Activated naive CD4-positive, alpha-beta T cell treated with anti-CD3 and anti-CD28 coated beads, Interleukin-2, amount 10 ng/mL, durations not matched to agents 7 days and 5 days (primary cell): Measurements from ENCODE around the gene IMMP2L.

Source experiments
- CTCF ChIA-PET: fragments of 350-600 bp; sonication (Branson Sonifier 250); formaldehyde crosslinking; loops from one replicate; lab custom pipeline; 2021; ENCODE audit warnings: antibody characterized with exemption; lab: Charles Lee
- DNase-seq: peaks from one replicate; pipeline ENCODE4 v3.0.0-alpha.2; 2020
- H3K27ac Mint-ChIP-seq: one replicate; pipeline ENCODE4 v1.8.0; 2021; ENCODE audit warnings: mild to moderate bottlenecking, moderate library complexity, mixed read lengths
- H3K27me3 Mint-ChIP-seq: one replicate; pipeline ENCODE4 v1.8.0; 2021; ENCODE audit warnings: mild to moderate bottlenecking, mixed read lengths
- H3K36me3 Mint-ChIP-seq: one replicate; pipeline ENCODE4 v1.8.0; 2021; ENCODE audit warnings: mixed read lengths
- H3K4me1 Mint-ChIP-seq: one replicate; pipeline ENCODE4 v1.8.0; 2021; ENCODE audit warnings: mixed read lengths
- H3K4me3 Mint-ChIP-seq: one replicate; pipeline ENCODE4 v1.8.0; 2021; ENCODE audit warnings: mild to moderate bottlenecking, moderate library complexity, mixed read lengths
- H3K9me3 Mint-ChIP-seq: one replicate; pipeline ENCODE4 v1.8.0; 2021; ENCODE audit warnings: mixed read lengths

Gene IMMP2L

GRCh38 chr7:111571720-111572119 lies 9.4 kb upstream of the IMMP2L start:
- H3K27ac Mint-ChIP-seq: no peak overlapping the region
- H3K27me3 Mint-ChIP-seq: peaks cover 4% of the 10 kb centered on the region
- no peaks in the 10 kb centered on the region for H3K36me3 Mint-ChIP-seq
- H3K9me3 Mint-ChIP-seq: peaks cover 11% of the 10 kb centered on the region
- no peaks in the 10 kb centered on the region for H3K4me1 Mint-ChIP-seq
- no peak for DNase-seq
- CTCF ChIA-PET: no interaction called here
- H3K4me3 Mint-ChIP-seq: no peak overlapping the region

- CTCF ChIA-PET: no interaction called here
- no peak overlapping the region for H3K4me3 Mint-ChIP-seq
- H3K36me3 Mint-ChIP-seq: no peaks in the 10 kb centered on the region
These were observed 6.7 kb upstream of the IMMP2L start for GRCh38 chr7:111568870-111569462.

GRCh38 chr7:111568419-111568818 lies 6.1 kb upstream of the IMMP2L start:
- H3K9me3 Mint-ChIP-seq: peaks cover 11% of the 10 kb centered on the region
- peaks cover 4% of the 10 kb centered on the region for H3K27me3 Mint-ChIP-seq
- CTCF ChIA-PET: no interaction called here
- DNase-seq: no peak
- no peaks in the 10 kb centered on the region for H3K36me3 Mint-ChIP-seq
- H3K27ac Mint-ChIP-seq: no peak overlapping the region
- H3K4me1 Mint-ChIP-seq: peaks cover 4% of the 10 kb centered on the region
- H3K4me3 Mint-ChIP-seq: no peak overlapping the region

More at GRCh38 chr7:111568870-111569462, 6.7 kb upstream of the IMMP2L start:
- H3K27ac Mint-ChIP-seq: no peak overlapping the region
- peaks cover 4% of the 10 kb centered on the region for H3K27me3 Mint-ChIP-seq
- no peaks in the 10 kb centered on the region for H3K4me1 Mint-ChIP-seq
- no peak for DNase-seq
- peaks cover 11% of the 10 kb centered on the region for H3K9me3 Mint-ChIP-seq

GRCh38 chr7:111564078-111564477 lies 1.8 kb upstream of the IMMP2L start:
- no peak for DNase-seq
- Mint-ChIP-seq H3K4me3 (peak overlapping the region; percentile 40), H3K9me3 (no peaks in the 10 kb centered on the region), H3K36me3 (peaks cover 2% of the 10 kb centered on the region), H3K27me3 (peaks cover 4% of the 10 kb centered on the region), H3K27ac (no peak overlapping the region), H3K4me1 (peaks cover 32% of the 10 kb centered on the region)
- CTCF ChIA-PET: no interaction called here

- Mint-ChIP-seq H3K4me1 (peaks cover 35% of the 10 kb centered on the region), H3K27ac (peak overlapping the region; percentile 50), H3K9me3 (no peaks in the 10 kb centered on the region), H3K36me3 (peaks cover 17% of the 10 kb centered on the region), H3K27me3 (no peaks in the 10 kb centered on the region), H3K4me3 (peak overlapping the region; percentile 79)
- CTCF ChIA-PET: no interaction called here
- DNase-seq: no peak
These were observed 713 bp downstream of the IMMP2L start for GRCh38 chr7:111561654-111561903.

GRCh38 chr7:111560773-111561653 lies 1.3 kb downstream of the IMMP2L start:
- H3K27ac Mint-ChIP-seq: peak overlapping the region; percentile 47
- peaks cover 35% of the 10 kb centered on the region for H3K4me1 Mint-ChIP-seq
- H3K36me3 Mint-ChIP-seq: peaks cover 20% of the 10 kb centered on the region
- peak overlapping the region; percentile 79 for H3K4me3 Mint-ChIP-seq
- no peaks in the 10 kb centered on the region for H3K9me3 Mint-ChIP-seq
- DNase-seq: no peak
- no peaks in the 10 kb centered on the region for H3K27me3 Mint-ChIP-seq
- CTCF ChIA-PET: no interaction called here

GRCh38 chr7:111558991-111559390 lies 3.3 kb downstream of the IMMP2L start:
- CTCF ChIA-PET: no interaction called here
- DNase-seq: no peak
- H3K27ac Mint-ChIP-seq: no peak overlapping the region

GRCh38 chr7:111556977-111557376 lies 5.3 kb downstream of the IMMP2L start:
- DNase-seq: no peak
- no peak overlapping the region for H3K4me3 Mint-ChIP-seq
- no peaks in the 10 kb centered on the region for H3K9me3 Mint-ChIP-seq
- no peak overlapping the region for H3K27ac Mint-ChIP-seq
- H3K36me3 Mint-ChIP-seq: peaks cover 26% of the 10 kb centered on the region
- CTCF ChIA-PET: no interaction called here
- peaks cover 26% of the 10 kb centered on the region for H3K4me1 Mint-ChIP-seq
- no peaks in the 10 kb centered on the region for H3K27me3 Mint-ChIP-seq

More at GRCh38 chr7:111558991-111559390, 3.3 kb downstream of the IMMP2L start:
- no peak overlapping the region for H3K4me3 Mint-ChIP-seq
- H3K4me1 Mint-ChIP-seq: peaks cover 35% of the 10 kb centered on the region
- H3K9me3 Mint-ChIP-seq: no peaks in the 10 kb centered on the region
- no peaks in the 10 kb centered on the region for H3K27me3 Mint-ChIP-seq
- peaks cover 26% of the 10 kb centered on the region for H3K36me3 Mint-ChIP-seq

- DNase-seq: no peak
- no peaks in the 10 kb centered on the region for H3K27me3 Mint-ChIP-seq
- H3K9me3 Mint-ChIP-seq: no peaks in the 10 kb centered on the region
- CTCF ChIA-PET: no interaction called here
- H3K4me3 Mint-ChIP-seq: no peak overlapping the region
- no peak overlapping the region for H3K27ac Mint-ChIP-seq
- peaks cover 30% of the 10 kb centered on the region for H3K36me3 Mint-ChIP-seq
- H3K4me1 Mint-ChIP-seq: peaks cover 3% of the 10 kb centered on the region
These were observed 8.2 kb downstream of the IMMP2L start for GRCh38 chr7:111554086-111554485.

GRCh38 chr7:111541067-111541466 lies 21.2 kb downstream of the IMMP2L start:
- Mint-ChIP-seq H3K36me3 (no peaks in the 10 kb centered on the region), H3K9me3 (no peaks in the 10 kb centered on the region), H3K4me1 (no peaks in the 10 kb centered on the region), H3K27me3 (no peaks in the 10 kb centered on the region), H3K27ac (no peak overlapping the region), H3K4me3 (no peak overlapping the region)
- no peak for DNase-seq
- CTCF ChIA-PET: no interaction called here

- H3K9me3 Mint-ChIP-seq: no peaks in the 10 kb centered on the region
- no peaks in the 10 kb centered on the region for H3K4me1 Mint-ChIP-seq
- CTCF ChIA-PET: no interaction called here
- no peak overlapping the region for H3K4me3 Mint-ChIP-seq
- H3K36me3 Mint-ChIP-seq: no peaks in the 10 kb centered on the region
- no peak for DNase-seq
- no peak overlapping the region for H3K27ac Mint-ChIP-seq
- H3K27me3 Mint-ChIP-seq: no peaks in the 10 kb centered on the region
These were observed 22.0 kb downstream of the IMMP2L start for GRCh38 chr7:111540199-111540815.

GRCh38 chr7:111537134-111537533 lies 25.2 kb downstream of the IMMP2L start:
- Mint-ChIP-seq H3K36me3 (no peaks in the 10 kb centered on the region), H3K4me1 (no peaks in the 10 kb centered on the region), H3K27me3 (no peaks in the 10 kb centered on the region), H3K27ac (no peak overlapping the region), H3K4me3 (no peak overlapping the region), H3K9me3 (no peaks in the 10 kb centered on the region)
- CTCF ChIA-PET: no interaction called here
- no peak for DNase-seq

GRCh38 chr7:111535142-111535870 lies 27.0 kb downstream of the IMMP2L start:
- no peaks in the 10 kb centered on the region for H3K27me3 Mint-ChIP-seq
- no peak for DNase-seq
- H3K4me1 Mint-ChIP-seq: no peaks in the 10 kb centered on the region
- CTCF ChIA-PET: no interaction called here
- no peaks in the 10 kb centered on the region for H3K9me3 Mint-ChIP-seq
- no peak overlapping the region for H3K27ac Mint-ChIP-seq
- H3K4me3 Mint-ChIP-seq: no peak overlapping the region
- no peaks in the 10 kb centered on the region for H3K36me3 Mint-ChIP-seq

GRCh38 chr7:111532625-111533024 lies 29.7 kb downstream of the IMMP2L start:
- Mint-ChIP-seq H3K4me1 (peaks cover 11% of the 10 kb centered on the region), H3K9me3 (no peaks in the 10 kb centered on the region), H3K36me3 (no peaks in the 10 kb centered on the region), H3K27ac (no peak overlapping the region), H3K4me3 (no peak overlapping the region), H3K27me3 (no peaks in the 10 kb centered on the region)
- CTCF ChIA-PET: no interaction called here
- no peak for DNase-seq
